DND-41 (cell line): ENCODE measurements around the gene THUMPD2.

Experiments
- ATAC-seq: fragments of 200-7000 bp; cut with Tn5 transposase; 3 replicates; pipeline ENCODE4 v1.9.1; 2021; ENCODE audit warnings: low read depth; ENCODE audit not compliant: insufficient read depth
- DNase-seq: peaks from one replicate; pipeline ENCODE4 v3.0.0-alpha.2; 2020
- H2AFZ ChIP-seq: 2 replicates; pipeline ENCODE4 v1.6.0; 2012; ENCODE audit warnings: low read depth, low read length
- H3K27ac ChIP-seq: 2 replicates; pipeline ENCODE4 v1.5.1; 2012; ENCODE audit warnings: low read length, inconsistent platforms
- H3K27me3 ChIP-seq: fragments of 200-600 bp; sonication (generic); 2 replicates; pipeline ENCODE4 v1.6.0; 2012; ENCODE audit warnings: low read length, mild to moderate bottlenecking, inconsistent platforms; ENCODE audit not compliant: insufficient read depth, poor library complexity
- H3K36me3 ChIP-seq: 2 replicates; pipeline ENCODE4 v1.5.1; 2012; ENCODE audit warnings: low read length, inconsistent platforms; ENCODE audit not compliant: insufficient read depth
- H3K4me1 ChIP-seq: 2 replicates; pipeline ENCODE4 v1.5.1; 2012; ENCODE audit warnings: mild to moderate bottlenecking, low read length; ENCODE audit not compliant: insufficient read depth
- H3K4me2 ChIP-seq: 2 replicates; pipeline ENCODE4 v1.6.0; 2012; ENCODE audit warnings: mild to moderate bottlenecking, moderate library complexity, low read length, inconsistent platforms; ENCODE audit not compliant: insufficient read depth
- H3K4me3 ChIP-seq, 2 experiments: fragments of 200-600 bp in 1 of 2; shearing (Covaris generic) in 1 of 2; 2 replicates each; pipeline ENCODE4 v1.5.1; 2012 to 2016; ENCODE audit warnings: inconsistent platforms in 2 of 2, low read length in 2 of 2, mild to moderate bottlenecking in 2 of 2, low read depth in 1 of 2, moderate library complexity in 1 of 2
- H3K79me2 ChIP-seq: 2 replicates; pipeline ENCODE4 v1.6.0; 2012; ENCODE audit warnings: low read length, inconsistent platforms; ENCODE audit not compliant: insufficient read depth
- H3K9ac ChIP-seq: 2 replicates; pipeline ENCODE4 v1.6.0; 2012; ENCODE audit warnings: low read depth, mild to moderate bottlenecking, inconsistent platforms, low read length, moderate library complexity
- H3K9me3 ChIP-seq: 2 replicates; pipeline ENCODE4 v1.5.1; 2012; ENCODE audit warnings: low read length, moderate library complexity, mild to moderate bottlenecking, inconsistent platforms; ENCODE audit not compliant: insufficient read depth, severe bottlenecking
- H4K20me1 ChIP-seq: 2 replicates; pipeline ENCODE4 v1.6.0; 2012; ENCODE audit warnings: low read length; ENCODE audit not compliant: insufficient read depth
- CTCF ChIP-seq: IDR thresholded peaks from 2 replicates; pipeline ENCODE4 v1.5.1; 2012; ENCODE audit warnings: borderline replicate concordance, low read length, moderate library complexity, mild to moderate bottlenecking; ENCODE audit not compliant: poor library complexity, severe bottlenecking; ENCODE audit errors: extremely low read depth
- EZH2 ChIP-seq: IDR thresholded peaks from 3 replicates; pipeline ENCODE4 v1.6.1; 2012; ENCODE audit warnings: borderline replicate concordance, low read depth, mild to moderate bottlenecking, moderate library complexity, low read length, inconsistent platforms; ENCODE audit not compliant: severe bottlenecking

THUMPD2 gene

GRCh38 chr2:39710807-39711206 lies 68.3 kb downstream of the THUMPD2 start:
- no peaks in the 10 kb centered on the region for H3K36me3 ChIP-seq
- H2AFZ ChIP-seq: no peak overlapping the region
- no peaks in the 10 kb centered on the region for H3K9me3 ChIP-seq
- H3K79me2 ChIP-seq: no peaks in the 10 kb centered on the region
- no peak for DNase-seq
- H3K4me2 ChIP-seq: no peak overlapping the region
- no peaks in the 10 kb centered on the region for H3K4me1 ChIP-seq
- TF ChIP-seq CTCF: no peak
- TF ChIP-seq EZH2: no peak
- ATAC-seq: no peak
- H3K9ac ChIP-seq: no peak overlapping the region
- no peaks in the 10 kb centered on the region for H4K20me1 ChIP-seq
- no peak overlapping the region for H3K27ac ChIP-seq
- no peaks in the 10 kb centered on the region for H3K27me3 ChIP-seq
- H3K4me3 ChIP-seq: no peak overlapping the region

- no peaks in the 10 kb centered on the region for H3K79me2 ChIP-seq
- no peak overlapping the region for H3K9ac ChIP-seq
- H3K4me2 ChIP-seq: no peak overlapping the region
- TF ChIP-seq EZH2 (no peak), CTCF (no peak)
- H2AFZ ChIP-seq: no peak overlapping the region
- no peak overlapping the region for H3K27ac ChIP-seq
- no peak for DNase-seq
- H3K9me3 ChIP-seq: no peaks in the 10 kb centered on the region
- H4K20me1 ChIP-seq: no peaks in the 10 kb centered on the region
- H3K4me1 ChIP-seq: no peaks in the 10 kb centered on the region
- ATAC-seq: no peak
- no peaks in the 10 kb centered on the region for H3K36me3 ChIP-seq
- H3K4me3 ChIP-seq: no peak overlapping the region
- no peaks in the 10 kb centered on the region for H3K27me3 ChIP-seq
These were observed 71.1 kb downstream of the THUMPD2 start for GRCh38 chr2:39708003-39708402.

DNA sequence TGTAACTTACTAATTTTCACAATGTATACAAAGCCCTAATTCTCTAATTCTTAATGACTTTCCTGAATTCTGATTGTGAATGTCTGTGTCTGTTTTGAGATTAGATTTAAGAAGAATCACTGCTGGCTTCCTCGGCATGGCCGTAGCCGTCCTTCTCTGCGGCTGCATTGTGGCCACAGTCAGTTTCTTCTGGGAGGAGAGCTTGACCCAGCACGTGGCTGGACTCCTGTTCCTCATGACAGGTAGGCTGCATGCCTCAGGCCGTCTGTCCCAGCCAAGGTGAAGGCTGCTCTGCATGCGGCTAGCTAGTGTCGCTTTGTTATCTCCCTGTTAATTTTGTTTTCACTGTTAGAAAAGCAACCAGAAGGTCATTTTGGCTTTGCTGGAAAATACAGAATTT lies 72.1 kb downstream of the THUMPD2 start:
- Histone ChIP-seq H3K27me3 (no peaks in the 10 kb centered on the region), H3K4me2 (no peak overlapping the region), H3K4me3 (no peak overlapping the region), H3K4me1 (no peaks in the 10 kb centered on the region), H3K9ac (no peak overlapping the region), H4K20me1 (no peaks in the 10 kb centered on the region), H3K9me3 (peaks cover 9% of the 10 kb centered on the region), H3K27ac (no peak overlapping the region), H3K79me2 (no peaks in the 10 kb centered on the region), H3K36me3 (no peaks in the 10 kb centered on the region), H2AFZ (no peak overlapping the region)
- DNase-seq (no peak), ATAC-seq (no peak)
- TF ChIP-seq EZH2 (no peak), CTCF (no peak)

DNA sequence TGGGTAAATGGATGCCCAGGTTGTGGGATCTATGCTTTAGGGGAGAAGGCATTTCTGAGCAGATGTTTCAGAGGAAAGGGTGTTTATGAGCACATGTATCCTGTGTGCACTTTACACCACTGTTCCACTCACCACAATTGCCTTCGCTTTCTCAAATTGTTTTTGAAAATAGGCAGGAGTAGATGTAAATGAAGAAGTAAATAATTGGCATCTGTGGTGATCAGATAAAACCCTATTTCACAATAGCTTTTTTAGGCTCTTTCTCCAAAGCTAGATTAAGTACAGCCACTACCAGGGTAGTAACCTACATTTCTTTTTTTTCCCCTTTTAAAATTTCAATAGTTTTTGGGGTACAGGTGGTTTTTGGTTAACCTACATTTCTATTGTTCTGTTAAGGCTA lies 72.7 kb downstream of the THUMPD2 start:
- Histone ChIP-seq H3K4me1 (no peaks in the 10 kb centered on the region), H2AFZ (no peak overlapping the region), H3K4me2 (no peak overlapping the region), H3K9me3 (peaks cover 15% of the 10 kb centered on the region), H3K79me2 (no peaks in the 10 kb centered on the region), H3K27ac (no peak overlapping the region), H3K9ac (no peak overlapping the region), H3K36me3 (no peaks in the 10 kb centered on the region), H3K4me3 (no peak overlapping the region), H3K27me3 (no peaks in the 10 kb centered on the region), H4K20me1 (no peaks in the 10 kb centered on the region)
- DNase-seq: no peak
- no peak for ATAC-seq
- TF ChIP-seq EZH2 (no peak), CTCF (no peak)
